Vagina (tissue), 2 donors: ENCODE data around the gene HRH1.

Experiments used
- CTCF ChIP-seq, 3 experiments: fragments of 450-650 bp in 2 of 3; fragments of 200-600 bp in 1 of 3; sonication (generic) in 1 of 3; IDR thresholded peaks; one replicate each; pipeline ENCODE4 v1.5.1; 2017 to 2019; ENCODE audit warnings: antibody characterized with exemption in 3 of 3, mild to moderate bottlenecking in 2 of 3, moderate library complexity in 2 of 3
- POLR2A ChIP-seq, 2 donors: fragments of 450-650 bp; IDR thresholded peaks; one replicate each; pipeline ENCODE4 v1.6.1; 2017; ENCODE audit warnings: antibody characterized with exemption in 2 of 2, mild to moderate bottlenecking in 2 of 2, moderate library complexity in 2 of 2

GRCh38 chr3:11172096-11172690 lies 17.9 kb downstream of the HRH1 start:
- TF ChIP-seq CTCF (IDR thresholded peaks at IDR 0.05): no peak
- no peak for TF ChIP-seq POLR2A (IDR thresholded peaks at IDR 0.05)
